ENCODE measurements around the gene IGSF8. TPM values are rescaled to one million over a fixed set of nuclear protein-coding genes. Genes with fewer than 3 reads are reported as not detected.
A peak's percentile ranks its signal among the peaks of the same experiment; 100 is the strongest.
"Not testable (repeated sequence)": the region's sequence is repeated elsewhere in the genome, so short reads cannot be mapped to it uniquely, and the experiment has no call there.

IGSF8 gene
- total RNA-seq, 2 donors from 2014 or later, result 20.6 to 25.8 TPM

DNA sequence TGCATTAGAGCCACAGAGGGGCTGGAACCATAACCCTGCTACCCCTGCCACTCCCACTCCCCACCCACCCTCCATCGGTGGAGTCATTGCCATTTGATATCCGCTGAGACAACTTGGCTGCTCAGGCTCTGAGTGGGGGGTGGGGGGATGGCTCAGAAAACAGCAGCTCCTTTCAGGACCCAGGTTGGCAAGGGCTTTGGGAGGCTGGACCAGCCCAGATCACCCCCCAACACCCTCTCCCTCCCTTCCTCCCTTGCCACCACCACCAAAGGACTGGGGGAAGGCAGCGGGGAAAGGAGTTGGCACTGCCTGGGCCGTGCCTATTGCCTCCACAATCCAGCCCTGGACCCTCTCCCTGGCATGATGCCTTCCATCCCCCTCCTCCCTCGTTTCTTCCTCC, 30.2 kb downstream of the IGSF8 start:
- DNase-seq (ENCODE audit: low spot score) (no peak), ATAC-seq (no peak)
- no peaks in the 10 kb centered on the region for H3K36me3 Mint-ChIP-seq
- H3K27ac Mint-ChIP-seq, result no peak overlapping the region
- peaks cover 36 to 50% of the 10 kb centered on the region in 2 donors for H3K27me3 Mint-ChIP-seq
- no peaks in the 10 kb centered on the region for H3K9me3 Mint-ChIP-seq
- H3K4me3 Mint-ChIP-seq, result no peak overlapping the region
- H3K4me1 Mint-ChIP-seq (ENCODE audit: low read depth in 2 of 2), result peaks cover 6 to 11% of the 10 kb centered on the region in 2 donors

GRCh38 chr1:160066829-160067745, 31.3 kb downstream of the IGSF8 start:
- H3K4me1 Mint-ChIP-seq (ENCODE audit: low read depth in 2 of 2), result peaks cover 6 to 11% of the 10 kb centered on the region in 2 donors
- no peak overlapping the region for H3K27ac Mint-ChIP-seq
- no peaks in the 10 kb centered on the region for H3K9me3 Mint-ChIP-seq
- H3K36me3 Mint-ChIP-seq, result no peaks in the 10 kb centered on the region
- DNase-seq (ENCODE audit: low spot score) (peak; percentile 54), ATAC-seq (no peak)
- H3K27me3 Mint-ChIP-seq, result peaks cover 34 to 47% of the 10 kb centered on the region in 2 donors
- H3K4me3 Mint-ChIP-seq, result no peak overlapping the region

GRCh38 chr1:160064746-160065145, 33.7 kb downstream of the IGSF8 start:
- Mint-ChIP-seq H3K27me3 (peaks cover 18 to 34% of the 10 kb centered on the region in 2 donors), H3K27ac (no peak overlapping the region), H3K36me3 (no peaks in the 10 kb centered on the region), H3K9me3 (no peaks in the 10 kb centered on the region), H3K4me3 (no peak overlapping the region), H3K4me1 (ENCODE audit: low read depth in 2 of 2) (peaks cover 0 to 3% of the 10 kb centered on the region in 2 donors)
- ATAC-seq, result no peak
- DNase-seq (ENCODE audit: low spot score), result peak; percentile 58

GRCh38 chr1:160064164-160064563, 34.3 kb downstream of the IGSF8 start:
- H3K4me3 Mint-ChIP-seq, result no peak overlapping the region
- no peaks in the 10 kb centered on the region for H3K4me1 Mint-ChIP-seq (ENCODE audit: low read depth in 2 of 2)
- H3K9me3 Mint-ChIP-seq, result no peaks in the 10 kb centered on the region
- H3K27ac Mint-ChIP-seq, result no peak overlapping the region
- DNase-seq (ENCODE audit: low spot score), result peak; percentile 2
- H3K27me3 Mint-ChIP-seq, result peaks cover 17 to 34% of the 10 kb centered on the region in 2 donors
- H3K36me3 Mint-ChIP-seq, result no peaks in the 10 kb centered on the region
- no peak for ATAC-seq

- ATAC-seq (no peak), DNase-seq (ENCODE audit: low spot score) (peak; percentile 26)
- Mint-ChIP-seq H3K9me3 (no peaks in the 10 kb centered on the region), H3K36me3 (no peaks in the 10 kb centered on the region), H3K4me3 (no peak overlapping the region), H3K27ac (no peak overlapping the region), H3K27me3 (peaks cover 18 to 34% of the 10 kb centered on the region in 2 donors), H3K4me1 (ENCODE audit: low read depth in 2 of 2) (no peaks in the 10 kb centered on the region)
Measured at GRCh38 chr1:160063176-160063575, 35.2 kb downstream of the IGSF8 start.

DNA sequence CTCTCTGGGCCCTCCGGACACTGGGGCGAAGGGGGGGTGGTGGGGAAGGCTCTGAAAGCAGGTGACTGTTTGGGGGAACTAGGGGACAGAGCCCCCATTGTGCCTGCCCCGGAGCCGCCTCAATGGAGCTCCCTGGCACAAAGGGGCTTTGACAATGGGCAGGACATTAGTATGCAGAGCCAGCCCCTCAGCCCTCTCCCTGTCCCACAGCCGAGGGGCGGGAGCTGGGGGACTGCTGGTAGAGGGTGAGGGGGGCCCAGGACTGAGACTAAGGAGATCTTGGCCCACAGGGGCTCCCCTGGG, 36.2 kb downstream of the IGSF8 start:
- Mint-ChIP-seq H3K27ac (no peak overlapping the region), H3K27me3 (peaks cover 21 to 34% of the 10 kb centered on the region in 2 donors), H3K9me3 (no peaks in the 10 kb centered on the region), H3K4me1 (ENCODE audit: low read depth in 2 of 2) (no peaks in the 10 kb centered on the region), H3K4me3 (no peak overlapping the region), H3K36me3 (no peaks in the 10 kb centered on the region)
- ATAC-seq (no peak), DNase-seq (ENCODE audit: low spot score) (peak; percentile 51)

DNA sequence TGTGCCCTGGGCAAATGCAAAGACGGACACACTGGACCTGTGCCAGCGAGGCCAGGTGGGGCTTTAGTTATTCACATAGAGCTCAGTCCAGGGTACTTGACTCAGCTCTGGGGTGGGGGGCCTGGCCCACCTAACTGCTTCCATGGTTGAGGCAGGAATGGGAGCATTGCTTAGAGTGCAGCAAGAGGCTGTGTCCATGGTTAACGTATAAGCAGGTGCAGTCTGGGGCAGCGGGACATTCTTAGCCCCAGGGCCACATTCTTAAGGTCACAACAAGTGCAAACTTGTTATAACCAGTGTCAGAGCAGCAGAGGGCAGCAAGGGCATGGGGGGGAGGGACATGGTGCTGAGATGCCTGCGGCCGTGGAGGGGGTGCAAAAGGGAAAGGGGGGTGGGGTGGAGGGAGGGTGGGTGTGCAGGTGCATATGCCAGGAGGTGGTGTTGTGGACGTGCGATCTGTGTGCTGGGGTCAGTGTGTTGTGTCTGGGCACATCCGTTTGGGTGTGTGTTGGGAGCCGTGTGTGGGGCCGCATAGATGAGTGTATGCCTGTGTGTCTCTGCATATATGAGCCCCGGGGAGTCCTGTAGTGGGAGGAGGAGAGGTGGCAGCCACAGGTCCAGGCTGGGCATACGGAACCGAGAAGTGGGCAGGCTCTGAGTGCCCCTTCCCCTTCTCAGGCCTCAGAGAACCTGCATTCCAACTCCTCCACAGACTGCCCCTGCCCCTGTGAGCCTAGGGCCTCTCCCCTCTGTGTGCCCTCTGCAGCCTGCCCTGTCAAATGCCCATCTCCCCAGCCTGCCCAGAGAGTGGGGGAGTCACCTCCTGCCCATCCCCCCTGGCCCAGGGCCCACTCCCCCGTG, 36.8 kb downstream of the IGSF8 start:
- peaks cover 22 to 33% of the 10 kb centered on the region in 2 donors for H3K27me3 Mint-ChIP-seq
- H3K36me3 Mint-ChIP-seq, result no peaks in the 10 kb centered on the region
- H3K4me1 Mint-ChIP-seq (ENCODE audit: low read depth in 2 of 2), result no peaks in the 10 kb centered on the region
- no peak overlapping the region for H3K27ac Mint-ChIP-seq
- H3K4me3 Mint-ChIP-seq, result no peak overlapping the region
- no peaks in the 10 kb centered on the region for H3K9me3 Mint-ChIP-seq
- DNase-seq (ENCODE audit: low spot score), result peak; percentile 25
- no peak for ATAC-seq

DNA sequence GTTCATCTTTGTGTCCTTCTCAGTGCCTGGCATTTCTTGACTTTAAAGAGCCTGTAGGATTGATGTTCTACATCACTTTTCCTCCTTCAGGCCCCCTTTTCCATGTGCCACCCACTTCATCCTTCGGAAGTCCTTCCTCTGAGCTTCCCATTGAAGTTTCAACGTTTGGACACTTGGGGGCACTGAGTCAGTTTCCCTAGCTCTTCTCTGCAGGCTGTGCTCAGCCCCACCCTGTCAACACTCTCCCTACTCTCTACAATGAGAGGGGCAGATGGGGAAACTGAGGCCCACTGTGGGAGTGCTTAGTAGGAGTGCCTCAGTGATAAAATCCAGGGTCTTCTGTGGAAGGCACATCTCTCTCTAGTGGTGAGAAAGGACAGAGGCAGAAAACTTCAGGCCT, 40.3 kb downstream of the IGSF8 start:
- Mint-ChIP-seq H3K27me3 (peaks cover 32 to 37% of the 10 kb centered on the region in 2 donors), H3K4me3 (no peak overlapping the region), H3K9me3 (no peaks in the 10 kb centered on the region), H3K27ac (no peak overlapping the region), H3K4me1 (ENCODE audit: low read depth in 2 of 2) (no peaks in the 10 kb centered on the region), H3K36me3 (no peaks in the 10 kb centered on the region)
- peak; percentile 35 for DNase-seq (ENCODE audit: low spot score)
- no peak for ATAC-seq

- H3K4me1 Mint-ChIP-seq (ENCODE audit: low read depth in 2 of 2), result no peaks in the 10 kb centered on the region
Measured at GRCh38 chr1:160056648-160057169, 41.7 kb downstream of the IGSF8 start.

DNA sequence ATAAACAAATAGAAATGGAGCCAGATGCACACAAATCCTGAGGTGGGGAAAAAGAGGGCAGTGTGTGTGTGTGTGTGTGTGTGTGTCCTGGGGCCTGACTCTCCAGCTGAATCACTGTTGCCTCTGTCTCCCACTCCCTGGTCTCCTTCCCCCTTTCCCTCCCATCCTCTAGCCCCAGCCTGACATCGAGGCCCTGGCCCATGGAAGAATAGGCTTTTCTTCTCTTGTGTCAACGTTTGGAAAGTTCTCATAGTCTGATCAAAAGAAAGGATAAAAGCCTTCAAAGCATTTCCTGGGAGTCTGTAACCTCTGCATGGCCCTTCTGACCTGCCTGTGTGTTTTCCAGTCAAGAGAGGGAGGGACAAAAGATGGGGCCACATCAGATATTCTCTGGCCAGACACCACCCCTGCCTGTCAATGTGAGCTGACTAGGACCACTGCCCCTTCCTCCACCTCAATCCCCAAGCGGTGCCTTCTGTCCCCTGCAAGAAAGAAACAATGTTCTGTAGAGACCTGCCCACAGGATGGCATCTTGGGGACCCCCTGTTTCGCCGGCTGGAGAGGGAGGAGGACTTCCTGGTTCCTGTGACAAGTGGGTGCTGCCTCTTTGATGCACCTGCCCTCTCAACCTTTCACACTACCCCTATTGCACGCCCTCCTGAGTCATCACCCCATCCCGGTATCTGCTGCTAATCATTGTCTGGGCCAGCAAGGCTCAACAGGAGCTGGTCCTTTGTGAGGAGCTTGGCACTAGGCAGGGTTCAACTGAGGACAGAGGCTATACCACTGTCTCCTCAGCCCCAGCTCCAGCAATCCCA, 44.7 kb downstream of the IGSF8 start:
- ATAC-seq (peak in 1 of 2 donors; percentile 20), DNase-seq (ENCODE audit: low spot score) (peak; percentile 5)
- H3K4me1 Mint-ChIP-seq (ENCODE audit: low read depth in 2 of 2), result no peaks in the 10 kb centered on the region
- no peak overlapping the region for H3K27ac Mint-ChIP-seq
- H3K9me3 Mint-ChIP-seq, result no peaks in the 10 kb centered on the region
- H3K27me3 Mint-ChIP-seq, result peaks cover 48 to 50% of the 10 kb centered on the region in 2 donors
- H3K36me3 Mint-ChIP-seq, result no peaks in the 10 kb centered on the region
- no peak overlapping the region for H3K4me3 Mint-ChIP-seq

More at GRCh38 chr1:160056648-160057169, 41.7 kb downstream of the IGSF8 start:
- ATAC-seq (no peak), DNase-seq (ENCODE audit: low spot score) (no peak)
- Mint-ChIP-seq H3K27me3 (peaks cover 41% of the 10 kb centered on the region in 2 donors), H3K36me3 (no peaks in the 10 kb centered on the region), H3K27ac (no peak overlapping the region), H3K9me3 (no peaks in the 10 kb centered on the region), H3K4me3 (no peak overlapping the region)

GRCh38 chr1:160052936-160053335, 45.5 kb downstream of the IGSF8 start:
- H3K36me3 Mint-ChIP-seq, result no peaks in the 10 kb centered on the region
- no peaks in the 10 kb centered on the region for H3K9me3 Mint-ChIP-seq
- H3K27ac Mint-ChIP-seq, result no peak overlapping the region
- no peak overlapping the region for H3K4me3 Mint-ChIP-seq
- no peaks in the 10 kb centered on the region for H3K4me1 Mint-ChIP-seq (ENCODE audit: low read depth in 2 of 2)
- no peak for ATAC-seq
- DNase-seq (ENCODE audit: low spot score), result no peak
- H3K27me3 Mint-ChIP-seq, result peaks cover 46 to 52% of the 10 kb centered on the region in 2 donors

- Mint-ChIP-seq H3K27me3 (peaks cover 29 to 42% of the 10 kb centered on the region in 2 donors), H3K9me3 (no peaks in the 10 kb centered on the region)
Measured at GRCh38 chr1:160050619-160051018, 47.8 kb downstream of the IGSF8 start.

DNA sequence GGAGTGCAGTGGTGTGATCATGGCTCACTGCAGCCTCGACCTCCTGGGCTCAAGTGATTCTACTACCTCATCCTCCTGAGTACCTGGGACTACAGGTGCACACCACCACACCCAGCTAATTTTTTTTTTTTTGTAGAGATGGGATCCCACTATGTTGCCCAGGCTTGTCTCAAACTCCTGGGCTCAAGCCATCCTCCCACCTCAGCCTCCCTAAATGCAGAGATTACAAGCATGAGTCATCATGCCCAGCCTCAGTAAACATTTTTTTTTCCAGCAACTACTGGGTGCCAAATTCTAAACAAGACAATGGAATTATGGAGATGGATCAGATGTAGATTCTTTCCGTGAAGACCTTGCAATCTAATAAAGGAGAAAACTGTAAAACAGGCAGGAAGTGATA, 48.2 kb downstream of the IGSF8 start:
- ATAC-seq; H3K9me3 Mint-ChIP-seq; H3K27ac Mint-ChIP-seq; H3K4me3 Mint-ChIP-seq; H3K36me3 Mint-ChIP-seq; DNase-seq (ENCODE audit: low spot score): not testable (repeated sequence)
- H3K27me3 Mint-ChIP-seq, result peaks cover 28 to 44% of the 10 kb centered on the region in 2 donors
- peaks cover 12% of the 10 kb centered on the region in 2 donors for H3K4me1 Mint-ChIP-seq (ENCODE audit: low read depth in 2 of 2)

More at GRCh38 chr1:160050619-160051018, 47.8 kb downstream of the IGSF8 start:
- Mint-ChIP-seq H3K4me1 (ENCODE audit: low read depth in 2 of 2) (peaks cover 12% of the 10 kb centered on the region in 2 donors), H3K4me3 (no peak overlapping the region), H3K36me3 (no peaks in the 10 kb centered on the region), H3K27ac (no peak overlapping the region)
- ATAC-seq (no peak), DNase-seq (ENCODE audit: low spot score) (no peak)

Measured in natural killer cell treated with Interleukin-12 subunit alpha and Interleukin-12 subunit beta and Interleukin-15 and Interleukin-18, amount 100 ng/mL, for 72 hours (primary cell).